K562 (cell line): ENCODE results near the gene PXN. TPM values are rescaled to one million over a fixed set of nuclear protein-coding genes. Genes with fewer than 3 reads are reported as not detected.

Experiments used
- EZH2 ChIP-seq: IDR thresholded peaks from 2 replicates; pipeline ENCODE4 v1.6.1; 2012; ENCODE audit warnings: low read depth, mild to moderate bottlenecking, inconsistent platforms, low read length, borderline replicate concordance
- GTF2E2 ChIP-seq: fragments of 200-800 bp; sonication (Bioruptor generic); IDR thresholded peaks from 2 replicates; pipeline ENCODE4 v1.6.1; 2016; ENCODE audit warnings: missing genetic modification characterization, missing compliant biosample characterization
- HDAC6 ChIP-seq: IDR thresholded peaks from 2 replicates; pipeline ENCODE4 v1.6.1; 2012; ENCODE audit warnings: low read depth, mild to moderate bottlenecking, control low read depth, inconsistent platforms, low read length, moderate library complexity
- HOXB6 ChIP-seq: fragments of 250-450 bp; sonication (Bioruptor Pico); IDR thresholded peaks from 2 replicates; pipeline ENCODE4 v1.5.1; 2022; ENCODE audit warnings: mild to moderate bottlenecking, borderline replicate concordance
- JUNB ChIP-seq: fragments of 450-650 bp; formaldehyde crosslinking; conservative IDR thresholded peaks from 2 replicates; pipeline ENCODE4 v1.4.0; 2020; ENCODE audit warnings: mild to moderate bottlenecking
- NFIC ChIP-seq: fragments of 450-650 bp; IDR thresholded peaks from 2 replicates; pipeline ENCODE4 v1.6.1; 2017; ENCODE audit warnings: mild to moderate bottlenecking, inconsistent platforms
- NRF1 ChIP-seq, 2 experiments: fragments of 450-650 bp; IDR thresholded peaks in 1 of 2; conservative IDR thresholded peaks in 1 of 2; 2 replicates each; pipeline ENCODE4 v1.6.1; 2014; ENCODE audit warnings: mild to moderate bottlenecking in 2 of 2
- PHF21A ChIP-seq: fragments of 450-650 bp; IDR thresholded peaks from 2 replicates; pipeline ENCODE4 v1.6.1; 2017; ENCODE audit warnings: low read depth, borderline replicate concordance
- SIRT6 ChIP-seq: IDR thresholded peaks from one replicate; pipeline ENCODE4 v1.6.1; 2012; ENCODE audit warnings: low read depth, mild to moderate bottlenecking, control low read depth, inconsistent platforms, low read length, moderate library complexity
- SMAD4 ChIP-seq: fragments of 250-450 bp; sonication (Bioruptor Pico); conservative IDR thresholded peaks from 2 replicates; pipeline ENCODE4 v1.8.0; 2021; ENCODE audit warnings: inconsistent platforms, mild to moderate bottlenecking, moderate library complexity
- TEAD2 ChIP-seq: fragments of 450-650 bp; IDR thresholded peaks from 2 replicates; pipeline ENCODE4 v1.6.1; 2016; ENCODE audit warnings: missing genetic modification characterization, control low read depth, missing compliant biosample characterization
- U2AF2 ChIP-seq: fragments of 200-400 bp; formaldehyde crosslinking; optimal IDR thresholded peaks from 2 replicates; pipeline ENCODE3; 2017; ENCODE audit warnings: low read depth, mild to moderate bottlenecking, low read length
- polyA plus RNA-seq, 8 experiments: library from polyadenylated mRNA; depleted of rRNA in 4 of 8; stranded (reverse) in 5 of 8; unstranded in 3 of 8; fragments of >200 nt; fragmentation: Nextera tagmentation in 2 of 8; fragmentation: Illumina TruSeq in 1 of 8; extraction: Ambion mirVana in 2 of 8; extraction: Trizol in 1 of 8; gene quantifications; 2 replicates each; pipeline versions ENCODE4 v1.2.1 to v1.2.3, GENCODE V29; 2011 to 2014; ENCODE audit warnings: inconsistent platforms in 1 of 8, missing spikeins in 1 of 8
- total RNA-seq, 7 experiments: library from RNA; depleted of rRNA in 6 of 7; stranded (reverse); fragments of >200 nt in 6 of 7; fragmentation: Illumina TruSeq in 2 of 7; extraction: Trizol in 2 of 7; gene quantifications; 2 replicates each; pipeline versions ENCODE4 v1.2.1 to v1.2.3, GENCODE V29; 2011 to 2021; ENCODE audit warnings: low replicate concordance in 1 of 7
- TF ChIP-seq, protein P1 (sequence below): sonication (generic); formaldehyde crosslinking; IDR thresholded peaks from 2 replicates; pipeline ENCODE4 v1.8.0; 2022; ENCODE audit warnings: missing genetic modification reagents, mild to moderate bottlenecking, borderline replicate concordance
- TF ChIP-seq, protein P2 (sequence below): fragments of 150-350 bp; IDR thresholded peaks from 2 replicates; pipeline ENCODE4 v1.6.1; 2014; ENCODE audit warnings: low read depth, mild to moderate bottlenecking, low read length, borderline replicate concordance
- TF ChIP-seq, protein P3 (sequence below), 3 experiments: fragments of 200-800 bp in 1 of 3; fragments of 250-450 bp in 1 of 3; fragments of 450-650 bp in 1 of 3; sonication (Bioruptor Pico) in 1 of 3; sonication (Bioruptor generic) in 1 of 3; formaldehyde crosslinking in 1 of 3; IDR thresholded peaks; 2 replicates each; pipeline versions ENCODE4 v1.6.1 to v1.8.0; 2016 to 2022; ENCODE audit warnings: mild to moderate bottlenecking in 2 of 3, missing genetic modification characterization in 2 of 3, missing compliant biosample characterization in 1 of 3, moderate library complexity in 1 of 3
- TF ChIP-seq, protein P4 (sequence below): fragments of 450-650 bp; IDR thresholded peaks from 2 replicates; pipeline ENCODE4 v1.6.1; 2018; ENCODE audit warnings: mild to moderate bottlenecking, low read depth; ENCODE audit not compliant: partially characterized antibody

The PXN gene
- total and polyA plus RNA-seq, 9 of the 15 experiments (the other 6 are each of a cell fraction or from before 2014, with no cell fraction given) = 4.0 to 74.1 (median 18.6) TPM

DNA sequence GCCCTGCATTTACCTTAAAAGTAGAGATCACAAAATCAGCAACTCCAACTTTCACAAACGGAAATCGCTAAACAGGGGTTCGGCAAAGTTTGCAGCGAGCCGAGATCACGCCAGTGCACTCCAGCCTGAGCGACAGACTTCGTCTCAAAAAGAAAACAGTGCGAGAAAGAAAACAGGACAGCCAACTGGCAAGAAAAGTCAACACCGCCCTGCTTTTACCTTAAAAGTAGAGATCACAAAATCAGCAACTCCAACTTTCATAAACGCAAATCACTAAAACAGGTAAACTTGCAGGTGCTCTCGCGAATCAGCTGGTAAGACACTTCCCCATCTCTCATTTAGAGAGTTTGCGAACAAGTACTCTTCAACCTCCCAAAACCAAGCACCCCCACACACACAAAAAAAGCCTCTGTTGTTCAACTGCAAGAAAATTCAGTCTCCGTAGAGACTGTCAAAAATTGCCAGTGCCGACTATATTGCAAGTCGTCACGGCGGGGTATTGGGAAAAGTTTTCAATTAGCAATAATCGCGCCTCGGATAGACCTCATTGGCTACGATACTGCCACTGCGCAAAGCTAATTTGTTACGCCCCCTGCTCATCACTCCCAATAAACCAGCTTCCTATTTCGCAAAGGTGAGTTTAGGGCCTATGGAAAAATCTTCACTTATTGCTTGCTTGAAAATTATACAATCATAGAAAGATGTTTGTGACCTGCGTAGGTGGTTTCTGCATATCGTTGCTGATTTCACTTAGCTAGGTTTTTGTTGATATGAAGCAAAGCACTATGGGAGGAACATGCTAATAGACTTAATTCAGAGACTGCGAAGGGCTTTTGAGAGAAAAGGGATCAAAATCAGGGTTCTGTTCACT is 27.4 kb upstream of the PXN start, which contains the start of gene RNU4-1 (continued):
- TF ChIP-seq, protein P1, sequence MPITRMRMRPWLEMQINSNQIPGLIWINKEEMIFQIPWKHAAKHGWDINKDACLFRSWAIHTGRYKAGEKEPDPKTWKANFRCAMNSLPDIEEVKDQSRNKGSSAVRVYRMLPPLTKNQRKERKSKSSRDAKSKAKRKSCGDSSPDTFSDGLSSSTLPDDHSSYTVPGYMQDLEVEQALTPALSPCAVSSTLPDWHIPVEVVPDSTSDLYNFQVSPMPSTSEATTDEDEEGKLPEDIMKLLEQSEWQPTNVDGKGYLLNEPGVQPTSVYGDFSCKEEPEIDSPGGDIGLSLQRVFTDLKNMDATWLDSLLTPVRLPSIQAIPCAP (CRISPR knock-in tag) = no peak; the same call in 1 of the 2 replicates
- TF ChIP-seq SIRT6 = no peak
- TF ChIP-seq NRF1 (conservative IDR thresholded peaks at IDR 0.05 in 1 of 2, IDR thresholded peaks at IDR 0.05 in 1 of 2) = peak; percentile 75 to 79
- TF ChIP-seq SMAD4 = no peak
- TF ChIP-seq NFIC = peak; percentile 83
- TF ChIP-seq PHF21A = peak; percentile 74; the same call in 1 of the 2 replicates
- no peak for TF ChIP-seq HOXB6
- no peak for TF ChIP-seq EZH2
- TF ChIP-seq U2AF2 = no peak
- no peak for TF ChIP-seq TEAD2 (tag)
- TF ChIP-seq, protein P2, sequence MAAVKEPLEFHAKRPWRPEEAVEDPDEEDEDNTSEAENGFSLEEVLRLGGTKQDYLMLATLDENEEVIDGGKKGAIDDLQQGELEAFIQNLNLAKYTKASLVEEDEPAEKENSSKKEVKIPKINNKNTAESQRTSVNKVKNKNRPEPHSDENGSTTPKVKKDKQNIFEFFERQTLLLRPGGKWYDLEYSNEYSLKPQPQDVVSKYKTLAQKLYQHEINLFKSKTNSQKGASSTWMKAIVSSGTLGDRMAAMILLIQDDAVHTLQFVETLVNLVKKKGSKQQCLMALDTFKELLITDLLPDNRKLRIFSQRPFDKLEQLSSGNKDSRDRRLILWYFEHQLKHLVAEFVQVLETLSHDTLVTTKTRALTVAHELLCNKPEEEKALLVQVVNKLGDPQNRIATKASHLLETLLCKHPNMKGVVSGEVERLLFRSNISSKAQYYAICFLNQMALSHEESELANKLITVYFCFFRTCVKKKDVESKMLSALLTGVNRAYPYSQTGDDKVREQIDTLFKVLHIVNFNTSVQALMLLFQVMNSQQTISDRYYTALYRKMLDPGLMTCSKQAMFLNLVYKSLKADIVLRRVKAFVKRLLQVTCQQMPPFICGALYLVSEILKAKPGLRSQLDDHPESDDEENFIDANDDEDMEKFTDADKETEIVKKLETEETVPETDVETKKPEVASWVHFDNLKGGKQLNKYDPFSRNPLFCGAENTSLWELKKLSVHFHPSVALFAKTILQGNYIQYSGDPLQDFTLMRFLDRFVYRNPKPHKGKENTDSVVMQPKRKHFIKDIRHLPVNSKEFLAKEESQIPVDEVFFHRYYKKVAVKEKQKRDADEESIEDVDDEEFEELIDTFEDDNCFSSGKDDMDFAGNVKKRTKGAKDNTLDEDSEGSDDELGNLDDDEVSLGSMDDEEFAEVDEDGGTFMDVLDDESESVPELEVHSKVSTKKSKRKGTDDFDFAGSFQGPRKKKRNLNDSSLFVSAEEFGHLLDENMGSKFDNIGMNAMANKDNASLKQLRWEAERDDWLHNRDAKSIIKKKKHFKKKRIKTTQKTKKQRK = no peak
- no peak for TF ChIP-seq JUNB (CRISPR knock-in tag)
- TF ChIP-seq, protein P3, sequence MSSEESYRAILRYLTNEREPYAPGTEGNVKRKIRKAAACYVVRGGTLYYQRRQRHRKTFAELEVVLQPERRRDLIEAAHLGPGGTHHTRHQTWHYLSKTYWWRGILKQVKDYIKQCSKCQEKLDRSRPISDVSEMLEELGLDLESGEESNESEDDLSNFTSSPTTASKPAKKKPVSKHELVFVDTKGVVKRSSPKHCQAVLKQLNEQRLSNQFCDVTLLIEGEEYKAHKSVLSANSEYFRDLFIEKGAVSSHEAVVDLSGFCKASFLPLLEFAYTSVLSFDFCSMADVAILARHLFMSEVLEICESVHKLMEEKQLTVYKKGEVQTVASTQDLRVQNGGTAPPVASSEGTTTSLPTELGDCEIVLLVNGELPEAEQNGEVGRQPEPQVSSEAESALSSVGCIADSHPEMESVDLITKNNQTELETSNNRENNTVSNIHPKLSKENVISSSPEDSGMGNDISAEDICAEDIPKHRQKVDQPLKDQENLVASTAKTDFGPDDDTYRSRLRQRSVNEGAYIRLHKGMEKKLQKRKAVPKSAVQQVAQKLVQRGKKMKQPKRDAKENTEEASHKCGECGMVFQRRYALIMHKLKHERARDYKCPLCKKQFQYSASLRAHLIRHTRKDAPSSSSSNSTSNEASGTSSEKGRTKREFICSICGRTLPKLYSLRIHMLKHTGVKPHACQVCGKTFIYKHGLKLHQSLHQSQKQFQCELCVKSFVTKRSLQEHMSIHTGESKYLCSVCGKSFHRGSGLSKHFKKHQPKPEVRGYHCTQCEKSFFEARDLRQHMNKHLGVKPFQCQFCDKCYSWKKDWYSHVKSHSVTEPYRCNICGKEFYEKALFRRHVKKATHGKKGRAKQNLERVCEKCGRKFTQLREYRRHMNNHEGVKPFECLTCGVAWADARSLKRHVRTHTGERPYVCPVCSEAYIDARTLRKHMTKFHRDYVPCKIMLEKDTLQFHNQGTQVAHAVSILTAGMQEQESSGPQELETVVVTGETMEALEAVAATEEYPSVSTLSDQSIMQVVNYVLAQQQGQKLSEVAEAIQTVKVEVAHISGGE (CRISPR knock-in tag; IDR thresholded peaks at IDR 0.05) = peak in 2 of 3 experiments; percentile 25 to 75; a peak in 2 of 6 replicates
- TF ChIP-seq HDAC6 = peak; percentile 45; the same call in 1 of the 2 replicates
- TF ChIP-seq, protein P4, sequence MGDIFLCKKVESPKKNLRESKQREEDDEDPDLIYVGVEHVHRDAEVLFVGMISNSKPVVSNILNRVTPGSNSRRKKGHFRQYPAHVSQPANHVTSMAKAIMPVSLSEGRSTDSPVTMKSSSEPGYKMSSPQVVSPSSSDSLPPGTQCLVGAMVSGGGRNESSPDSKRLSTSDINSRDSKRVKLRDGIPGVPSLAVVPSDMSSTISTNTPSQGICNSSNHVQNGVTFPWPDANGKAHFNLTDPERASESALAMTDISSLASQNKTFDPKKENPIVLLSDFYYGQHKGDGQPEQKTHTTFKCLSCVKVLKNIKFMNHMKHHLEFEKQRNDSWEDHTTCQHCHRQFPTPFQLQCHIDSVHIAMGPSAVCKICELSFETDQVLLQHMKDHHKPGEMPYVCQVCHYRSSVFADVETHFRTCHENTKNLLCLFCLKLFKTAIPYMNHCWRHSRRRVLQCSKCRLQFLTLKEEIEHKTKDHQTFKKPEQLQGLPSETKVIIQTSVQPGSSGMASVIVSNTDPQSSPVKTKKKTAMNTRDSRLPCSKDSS = no peak
- peak; percentile 100 for TF ChIP-seq GTF2E2 (tag)
